OCI-LY7 (cell line): ENCODE results near the gene CHRNA3. TPM values are rescaled to one million over a fixed set of nuclear protein-coding genes. Genes with fewer than 3 reads are reported as not detected.

Source experiments
- BruUV-seq: library from RNA; stranded (reverse); fragments of 400-500 nt; replicated peaks from 2 replicates; lab custom pipeline; 2021; lab: Mats Ljungman, UMichigan
- CTCF ChIA-PET: fragments of 300-600 bp; sonication (Branson Sonifier 250); formaldehyde crosslinking; loops from one replicate; lab custom pipeline; 2022; ENCODE audit warnings: antibody characterized with exemption; ENCODE audit not compliant: unreplicated experiment; lab: Charles Lee
- POLR2A ChIA-PET: fragments of 300-600 bp; sonication (Branson Sonifier 250); formaldehyde crosslinking; loops from one replicate; lab custom pipeline; 2022; ENCODE audit warnings: antibody characterized with exemption; lab: Charles Lee
- DNase-seq: peaks from one replicate; pipeline ENCODE4 v3.0.0-alpha.2; 2015; ENCODE audit warnings: low spot score
- H2AFZ ChIP-seq: fragments of 200-600 bp; sonication (generic), shearing (Covaris generic); 2 replicates; pipeline ENCODE4 v1.6.1; 2014; ENCODE audit warnings: mild to moderate bottlenecking, antibody characterized with exemption, low read length, moderate library complexity
- H3K27ac ChIP-seq: fragments of 200-600 bp; sonication (generic); 2 replicates; pipeline ENCODE4 v1.5.1; 2014; ENCODE audit warnings: mixed run types, low read depth, mild to moderate bottlenecking, moderate library complexity, low read length, inconsistent platforms; ENCODE audit not compliant: poor library complexity, severe bottlenecking
- H3K36me3 ChIP-seq: fragments of 200-600 bp; sonication (generic); 2 replicates; pipeline ENCODE4 v1.6.1; 2014; ENCODE audit warnings: mild to moderate bottlenecking, antibody characterized with exemption, low read length, moderate library complexity, mixed read lengths; ENCODE audit not compliant: insufficient read depth
- H3K4me1 ChIP-seq: fragments of 200-600 bp; sonication (generic); 2 replicates; pipeline ENCODE4 v1.5.1; 2014; ENCODE audit warnings: mild to moderate bottlenecking, low read length; ENCODE audit not compliant: insufficient read depth, poor library complexity, severe bottlenecking
- H3K4me2 ChIP-seq: fragments of 200-600 bp; sonication (generic); 2 replicates; pipeline ENCODE4 v1.6.1; 2014; ENCODE audit warnings: mild to moderate bottlenecking, low read length
- H3K4me3 ChIP-seq: fragments of 200-600 bp; sonication (generic); 2 replicates; pipeline ENCODE4 v1.5.1; 2014; ENCODE audit warnings: mild to moderate bottlenecking, low read depth, low read length; ENCODE audit not compliant: poor library complexity, severe bottlenecking
- H3K79me2 ChIP-seq: fragments of 200-600 bp; sonication (generic); 2 replicates; pipeline ENCODE4 v1.6.1; 2016; ENCODE audit warnings: low read depth, mild to moderate bottlenecking, low read length, moderate library complexity, mixed read lengths; ENCODE audit not compliant: insufficient read depth
- H3K9me2 ChIP-seq: fragments of 200-600 bp; sonication (generic); 2 replicates; pipeline ENCODE4 v1.6.1; 2016; ENCODE audit warnings: mild to moderate bottlenecking, low read length, mixed read lengths; ENCODE audit not compliant: insufficient read depth
- H3K9me3 ChIP-seq: fragments of 200-600 bp; sonication (generic); 2 replicates; pipeline ENCODE4 v1.6.1; 2014; ENCODE audit warnings: mild to moderate bottlenecking, mixed run types, low read length, mixed read lengths
- H4K20me1 ChIP-seq: fragments of 200-600 bp; sonication (generic); 2 replicates; pipeline ENCODE4 v1.6.1; 2014; ENCODE audit warnings: mild to moderate bottlenecking, antibody characterized with exemption, low read length, moderate library complexity, mixed read lengths; ENCODE audit not compliant: insufficient read depth
- CTCF ChIP-seq: fragments of 200-600 bp; sonication (generic); conservative IDR thresholded peaks from 2 replicates; pipeline ENCODE4 v1.5.1; 2014; ENCODE audit warnings: mild to moderate bottlenecking, antibody characterized with exemption, low read length, moderate library complexity, mixed read lengths
- EZH2phosphoT487 ChIP-seq: fragments of 200-600 bp; sonication (generic); IDR thresholded peaks from 2 replicates; pipeline ENCODE4 v1.6.1; 2018; ENCODE audit warnings: low read depth, borderline replicate concordance, mild to moderate bottlenecking, mixed run types, antibody characterized with exemption, low read length, moderate library complexity, mixed read lengths
- intact Hi-C: fragments of 100-400 bp; cut with micrococcal nuclease; formaldehyde crosslinking; loops from one replicate; pipeline ENCODE4 v1.10.0; 2022; ENCODE audit not compliant: unreplicated experiment
- total RNA-seq, 2 experiments: library from RNA; depleted of rRNA in 1 of 2; stranded (reverse); fragments of >200 nt in 1 of 2; shearing (Covaris generic) in 1 of 2; gene quantifications; 2 replicates each; pipeline ENCODE4 v1.2.3, GENCODE V29; 2014 to 2022

Gene CHRNA3
- total RNA-seq, 2 experiments from 2014 or later = not detected

- Histone ChIP-seq H3K4me1 (no peaks in the 10 kb centered on the region), H3K4me3 (no peak overlapping the region), H3K36me3 (peaks cover 38% of the 10 kb centered on the region), H3K9me2 (no peaks in the 10 kb centered on the region), H3K9me3 (no peaks in the 10 kb centered on the region), H3K79me2 (no peaks in the 10 kb centered on the region), H4K20me1 (no peaks in the 10 kb centered on the region; the same call in 1 of the 2 replicates), H2AFZ (no peak overlapping the region), H3K4me2 (no peak overlapping the region), H3K27ac (no peak overlapping the region)
- no peak for DNase-seq
- ChIA-PET CTCF (no interaction called here), POLR2A (interaction anchor here (0.6 kb wide), 2 partner anchors 15 to 81 kb away, joined by 3 to 4 read pairs; no protein-coding TSS in a partner anchor)
- intact Hi-C loops = no loop called here
- TF ChIP-seq CTCF (no peak), EZH2phosphoT487 (no peak)
- no TSS peak for BruUV-seq
Measured at GRCh38 chr15:78552597-78552996, 68.2 kb downstream of the CHRNA3 start.

- Histone ChIP-seq H3K36me3 (peaks cover 45% of the 10 kb centered on the region), H4K20me1 (no peaks in the 10 kb centered on the region; the same call in 1 of the 2 replicates), H3K9me3 (no peaks in the 10 kb centered on the region), H3K4me3 (no peak overlapping the region), H3K79me2 (no peaks in the 10 kb centered on the region), H3K4me1 (no peaks in the 10 kb centered on the region), H3K4me2 (no peak overlapping the region), H3K9me2 (no peaks in the 10 kb centered on the region), H3K27ac (no peak overlapping the region), H2AFZ (no peak overlapping the region)
- CTCF ChIA-PET = no interaction called here
- POLR2A ChIA-PET = no interaction called here
- no TSS peak for BruUV-seq
- intact Hi-C loops = no loop called here
- DNase-seq = no peak
- TF ChIP-seq CTCF = no peak
- TF ChIP-seq EZH2phosphoT487 = no peak
Measured at GRCh38 chr15:78551902-78552301, 68.9 kb downstream of the CHRNA3 start.

- Histone ChIP-seq H3K4me1 (no peaks in the 10 kb centered on the region), H3K36me3 (peaks cover 56% of the 10 kb centered on the region), H3K9me2 (no peaks in the 10 kb centered on the region), H3K4me3 (no peak overlapping the region), H3K79me2 (no peaks in the 10 kb centered on the region), H2AFZ (no peak overlapping the region), H3K9me3 (no peaks in the 10 kb centered on the region), H3K4me2 (no peak overlapping the region), H3K27ac (no peak overlapping the region), H4K20me1 (no peaks in the 10 kb centered on the region; the same call in 1 of the 2 replicates)
- CTCF ChIA-PET = no interaction called here
- no TSS peak for BruUV-seq
- TF ChIP-seq CTCF (no peak), EZH2phosphoT487 (no peak)
- intact Hi-C loops = no loop called here
- no peak for DNase-seq
- POLR2A ChIA-PET = interaction anchor here (0.5 to 0.7 kb wide), 2 partner anchors 130 to 163 kb away, joined by 3 read pairs; no protein-coding TSS in a partner anchor
Measured at GRCh38 chr15:78550815-78551214, 70.0 kb downstream of the CHRNA3 start.
